Lung (tissue), 12 donors: ENCODE data around the gene PIWIL4. TPM values are rescaled to one million over a fixed set of nuclear protein-coding genes. Genes with fewer than 3 reads are reported as not detected.

ENCODE experiments used
- ATAC-seq: fragments of 200-7000 bp; cut with Tn5 transposase; one replicate; pipeline ENCODE4 v1.9.1; 2020; ENCODE audit warnings: moderate number of reproducible peaks; ENCODE audit not compliant: insufficient read depth, low FRiP score
- DNase-seq, 3 donors: peaks; one replicate each; pipeline ENCODE4 v3.0.0-alpha.2; 2013 to 2017
- H3K27ac ChIP-seq, 2 donors: one replicate each; pipeline ENCODE4 v1.5.1; 2013; ENCODE audit warnings: mild to moderate bottlenecking in 2 of 2, moderate library complexity in 2 of 2, control low read depth in 1 of 2, inconsistent platforms in 1 of 2, low read depth in 1 of 2, low read length in 1 of 2
- H3K27me3 ChIP-seq, 3 donors: one replicate each; pipeline ENCODE4 v1.5.1; 2013; ENCODE audit warnings: low read length in 2 of 3; ENCODE audit not compliant: control insufficient read depth in 3 of 3, insufficient read depth in 3 of 3
- H3K36me3 ChIP-seq, 4 donors: one replicate each; pipeline ENCODE4 v1.5.1; 2013; ENCODE audit warnings: low read length in 4 of 4, mild to moderate bottlenecking in 1 of 4, moderate library complexity in 1 of 4; ENCODE audit not compliant: control insufficient read depth in 4 of 4, insufficient read depth in 4 of 4
- H3K4me1 ChIP-seq, 5 donors: one replicate each; pipeline ENCODE4 v1.5.1; 2013; ENCODE audit warnings: low read length in 5 of 5, mild to moderate bottlenecking in 2 of 5, moderate library complexity in 1 of 5; ENCODE audit not compliant: control insufficient read depth in 5 of 5, insufficient read depth in 5 of 5
- H3K4me3 ChIP-seq: one replicate; pipeline ENCODE4 v1.5.1; 2013; ENCODE audit warnings: mild to moderate bottlenecking, control low read depth, moderate library complexity
- H3K9ac ChIP-seq, 2 donors: one replicate each; pipeline ENCODE4 v1.5.1; 2013; ENCODE audit warnings: low read length in 2 of 2, control low read depth in 1 of 2; ENCODE audit not compliant: insufficient read depth in 1 of 2
- H3K9me3 ChIP-seq, 4 donors: one replicate each; pipeline ENCODE4 v1.5.1; 2013; ENCODE audit warnings: low read length in 3 of 4, mild to moderate bottlenecking in 1 of 4, moderate library complexity in 1 of 4; ENCODE audit not compliant: control insufficient read depth in 4 of 4, insufficient read depth in 3 of 4
- CTCF ChIP-seq: IDR thresholded peaks from 2 replicates; pipeline ENCODE4 v1.5.1; 2012; ENCODE audit warnings: mild to moderate bottlenecking; ENCODE audit errors: control extremely low read depth, extremely low read depth
- WGBS, 2 donors: extraction: QIAGEN DNeasy Blood & Tissue Kit; methylation state at CpG; one replicate each; pipeline ENCODE4 v1.1.7; 2013; 5-methylcytosine and 5-hydroxymethylcytosine counted together
- polyA plus RNA-seq, 2 donors: library from polyadenylated mRNA; stranded (reverse); fragments of 200-250 nt; gene quantifications; one replicate each; pipeline ENCODE4 v1.2.1, GENCODE V29; 2013
- total RNA-seq, 2 donors: library from RNA; depleted of rRNA in 1 of 2; stranded (reverse); fragments of >200 nt in 1 of 2; gene quantifications; one replicate each; pipeline ENCODE4 v1.2.1, GENCODE V29; 2014 to 2021
- donor health status: control.
- donor health status: control.
- donor health status: Bipolar disorder and iron deficiency.
- donor health status: healthy.
- donor health status: DM: yes; HTN: yes; CAD: no.

Gene PIWIL4
- total and polyA plus RNA-seq, 4 donors = 1.8 to 5.8 (median 3.1) TPM

GRCh38 chr11:94652735-94653284 is 85.6 kb downstream of the PIWIL4 start:
- no peak overlapping the region for H3K27ac ChIP-seq
- WGBS, 2 donors = 96% methylated on average over 6 of the region's 6 CpGs
- no peaks in the 10 kb centered on the region for H3K27me3 ChIP-seq
- peaks cover 0 to 2% (median 0%) of the 10 kb centered on the region in 5 donors for H3K4me1 ChIP-seq
- H3K36me3 ChIP-seq = no peaks in the 10 kb centered on the region
- no peak for DNase-seq
- H3K9ac ChIP-seq = no peak overlapping the region
- H3K9me3 ChIP-seq = no peaks in the 10 kb centered on the region
- no peak for ATAC-seq
- TF ChIP-seq CTCF = no peak
- no peak overlapping the region for H3K4me3 ChIP-seq

- no peak overlapping the region for H3K4me3 ChIP-seq
- H3K36me3 ChIP-seq = no peaks in the 10 kb centered on the region
- H3K9ac ChIP-seq = no peak overlapping the region
- ATAC-seq = no peak
- DNase-seq = no peak
- H3K27me3 ChIP-seq = no peaks in the 10 kb centered on the region
- TF ChIP-seq CTCF = no peak
- no peaks in the 10 kb centered on the region for H3K9me3 ChIP-seq
- WGBS, 2 donors = 95 to 97% methylated on average over 5 of the region's 5 CpGs
- no peak overlapping the region for H3K27ac ChIP-seq
- peaks cover 0 to 2% (median 0%) of the 10 kb centered on the region in 5 donors for H3K4me1 ChIP-seq
Observed at GRCh38 chr11:94653561-94653960, 86.4 kb downstream of the PIWIL4 start.

GRCh38 chr11:94654201-94654600 is 87.0 kb downstream of the PIWIL4 start:
- 96 to 98% methylated on average over 7 of the region's 7 CpGs for WGBS, 2 donors
- Histone ChIP-seq H3K9ac (no peak overlapping the region), H3K27ac (no peak overlapping the region), H3K4me3 (no peak overlapping the region), H3K27me3 (no peaks in the 10 kb centered on the region), H3K36me3 (no peaks in the 10 kb centered on the region), H3K4me1 (peaks cover 0 to 2% (median 0%) of the 10 kb centered on the region in 5 donors), H3K9me3 (no peaks in the 10 kb centered on the region)
- no peak for TF ChIP-seq CTCF
- ATAC-seq (no peak), DNase-seq (no peak)

GRCh38 chr11:94655291-94655690 is 88.1 kb downstream of the PIWIL4 start:
- no peaks in the 10 kb centered on the region for H3K9me3 ChIP-seq
- 84 to 95% methylated on average over 3 of the region's 3 CpGs for WGBS, 2 donors
- ATAC-seq (no peak), DNase-seq (no peak)
- no peak overlapping the region for H3K27ac ChIP-seq
- H3K27me3 ChIP-seq = no peaks in the 10 kb centered on the region
- H3K9ac ChIP-seq = no peak overlapping the region
- H3K36me3 ChIP-seq = no peaks in the 10 kb centered on the region
- peaks cover 0 to 2% (median 0%) of the 10 kb centered on the region in 5 donors for H3K4me1 ChIP-seq
- no peak overlapping the region for H3K4me3 ChIP-seq
- no peak for TF ChIP-seq CTCF
